Testis (tissue), 3 donors: Measurements from ENCODE around the gene NKAIN2. TPM values are rescaled to one million over a fixed set of nuclear protein-coding genes. Genes with fewer than 3 reads are reported as not detected.

ENCODE experiments used
- DNase-seq: peaks from one replicate; pipeline ENCODE4 v3.0.0-alpha.2; 2019
- H3K27ac ChIP-seq, 2 donors: fragments of 200-600 bp; sonication (generic); one replicate each; pipeline ENCODE4 v1.5.1; 2019
- H3K27me3 ChIP-seq: fragments of 200-600 bp; sonication (generic); one replicate; pipeline ENCODE4 v1.5.1; 2019
- H3K36me3 ChIP-seq: fragments of 200-600 bp; sonication (generic); one replicate; pipeline ENCODE4 v1.5.1; 2017; ENCODE audit warnings: low read depth; ENCODE audit errors: missing control alignments
- H3K4me1 ChIP-seq: fragments of 200-600 bp; sonication (generic); one replicate; pipeline ENCODE4 v1.5.1; 2019
- H3K4me3 ChIP-seq, 2 donors: fragments of 200-600 bp; sonication (generic); one replicate each; pipeline ENCODE4 v1.5.1; 2017 to 2019
- H3K9me3 ChIP-seq: fragments of 200-600 bp; sonication (generic); one replicate; pipeline ENCODE4 v1.5.1; 2017
- CTCF ChIP-seq, 3 experiments: fragments of 450-650 bp in 2 of 3; fragments of 200-600 bp in 1 of 3; sonication (generic) in 1 of 3; IDR thresholded peaks; one replicate each; pipeline ENCODE4 v1.5.1; 2016 to 2019; ENCODE audit warnings: antibody characterized with exemption in 3 of 3, mild to moderate bottlenecking in 2 of 3, moderate library complexity in 1 of 3
- POLR2A ChIP-seq: fragments of 450-650 bp; IDR thresholded peaks from one replicate; pipeline ENCODE4 v1.6.1; 2017; ENCODE audit warnings: antibody characterized with exemption, mild to moderate bottlenecking, moderate library complexity
- WGBS, 2 donors: methylation state at CpG; one replicate each; pipeline ENCODE4 v1.1.5; 2018; 5-methylcytosine and 5-hydroxymethylcytosine counted together
- intact Hi-C: fragments of 100-400 bp; cut with DNase I; formaldehyde crosslinking; loops from one replicate; pipeline ENCODE4 v1.15.1; 2023; ENCODE audit warnings: low total_unique reads
- polyA plus RNA-seq: library from polyadenylated mRNA; stranded (reverse); fragments of 350-450 nt; fragmentation: Illumina TruSeq; extraction: RNeasy Lipid Tissue Mini Kit (QIAGEN cat#74804); gene quantifications from one replicate; pipeline ENCODE4 v1.2.3, GENCODE V29; 2014; ENCODE audit warnings: low read depth, low replicate concordance; ENCODE audit not compliant: insufficient read depth
- total RNA-seq, 2 donors: library from RNA; depleted of rRNA; stranded (reverse); fragments of >200 nt; gene quantifications; one replicate each; pipeline ENCODE4 v1.2.3, GENCODE V29; 2016

The NKAIN2 gene
- total and polyA plus RNA-seq, 3 donors from 2014 or later = 0.56 to 1.1 (median 0.71) TPM

- WGBS, 2 donors = 86 to 89% methylated on average over 5 of the region's 5 CpGs
These were observed 248.5 kb downstream of the NKAIN2 start for GRCh38 chr6:124052120-124052519.

GRCh38 chr6:124053315-124053714 lies 249.7 kb downstream of the NKAIN2 start:
- intact Hi-C loops = no loop called here
- no peak for DNase-seq
- no peak overlapping the region for H3K27ac ChIP-seq
- H3K4me1 ChIP-seq = no peaks in the 10 kb centered on the region
- TF ChIP-seq CTCF (IDR thresholded peaks at IDR 0.05) (no peak), POLR2A (no peak)
- H3K9me3 ChIP-seq = no peaks in the 10 kb centered on the region
- H3K27me3 ChIP-seq = no peaks in the 10 kb centered on the region
- 71 to 76% methylated on average over 2 of the region's 2 CpGs for WGBS, 2 donors
- H3K4me3 ChIP-seq = no peak overlapping the region
- H3K36me3 ChIP-seq = no peaks in the 10 kb centered on the region

More at GRCh38 chr6:124052120-124052519, 248.5 kb downstream of the NKAIN2 start:
- Histone ChIP-seq H3K9me3 (no peaks in the 10 kb centered on the region), H3K4me1 (no peaks in the 10 kb centered on the region), H3K4me3 (no peak overlapping the region), H3K27me3 (no peaks in the 10 kb centered on the region), H3K27ac (no peak overlapping the region), H3K36me3 (no peaks in the 10 kb centered on the region)
- DNase-seq = no peak
- no peak for TF ChIP-seq CTCF (IDR thresholded peaks at IDR 0.05)
- TF ChIP-seq POLR2A = no peak
- intact Hi-C loops = no loop called here

GRCh38 chr6:124054034-124054433 lies 250.4 kb downstream of the NKAIN2 start:
- no peaks in the 10 kb centered on the region for H3K36me3 ChIP-seq
- H3K27ac ChIP-seq = no peak overlapping the region
- DNase-seq = no peak
- H3K9me3 ChIP-seq = no peaks in the 10 kb centered on the region
- H3K4me3 ChIP-seq = no peak overlapping the region
- no peaks in the 10 kb centered on the region for H3K27me3 ChIP-seq
- no peaks in the 10 kb centered on the region for H3K4me1 ChIP-seq
- intact Hi-C loops = no loop called here
- TF ChIP-seq POLR2A (no peak), CTCF (IDR thresholded peaks at IDR 0.05) (no peak)

GRCh38 chr6:124055395-124055794 lies 251.7 kb downstream of the NKAIN2 start:
- no peak overlapping the region for H3K4me3 ChIP-seq

GRCh38 chr6:124055963-124056362 lies 252.3 kb downstream of the NKAIN2 start:
- 56 to 71% methylated on average over 1 of the region's 1 CpG for WGBS, 2 donors
- DNase-seq = no peak

More at GRCh38 chr6:124055395-124055794, 251.7 kb downstream of the NKAIN2 start:
- Histone ChIP-seq H3K27me3 (no peaks in the 10 kb centered on the region), H3K4me1 (no peaks in the 10 kb centered on the region), H3K9me3 (no peaks in the 10 kb centered on the region), H3K27ac (no peak overlapping the region), H3K36me3 (no peaks in the 10 kb centered on the region)
- no peak for TF ChIP-seq POLR2A
- no peak for DNase-seq
- intact Hi-C loops = no loop called here

More at GRCh38 chr6:124055963-124056362, 252.3 kb downstream of the NKAIN2 start:
- no peaks in the 10 kb centered on the region for H3K36me3 ChIP-seq
- H3K4me1 ChIP-seq = no peaks in the 10 kb centered on the region
- intact Hi-C loops = no loop called here
- no peaks in the 10 kb centered on the region for H3K27me3 ChIP-seq
- no peaks in the 10 kb centered on the region for H3K9me3 ChIP-seq
- no peak overlapping the region for H3K4me3 ChIP-seq
- TF ChIP-seq POLR2A = no peak
- no peak for TF ChIP-seq CTCF (IDR thresholded peaks at IDR 0.05)
- H3K27ac ChIP-seq = no peak overlapping the region
